Prostate gland (tissue), 2 donors: Measurements from ENCODE around the gene PAMR1.

Source experiments
- CTCF ChIP-seq, 4 experiments: fragments of 200-600 bp in 2 of 4; fragments of 450-650 bp in 2 of 4; sonication (generic) in 2 of 4; IDR thresholded peaks; 1 replicate in 3 of 4; 2 replicates in 1 of 4; pipeline ENCODE4 v1.5.1; 2016 to 2019; ENCODE audit warnings: antibody characterized with exemption in 4 of 4, mild to moderate bottlenecking in 2 of 4, moderate library complexity in 2 of 4
- POLR2A ChIP-seq: fragments of 450-650 bp; IDR thresholded peaks from one replicate; pipeline ENCODE4 v1.6.1; 2016; ENCODE audit warnings: antibody characterized with exemption, mild to moderate bottlenecking
- POLR2AphosphoS5 ChIP-seq: sonication (generic); formaldehyde crosslinking; IDR thresholded peaks from one replicate; pipeline ENCODE4 v1.6.1; 2017; ENCODE audit warnings: antibody characterized with exemption

GRCh38 chr11:35477901-35478300 lies 47.5 kb downstream of the PAMR1 start:
- TF ChIP-seq CTCF (IDR thresholded peaks at IDR 0.05) = no peak
- no peak for TF ChIP-seq POLR2AphosphoS5
- TF ChIP-seq POLR2A = no peak
